GM18508 (cell line): ENCODE measurements around the gene TTC6.

Experiments
- ATAC-seq: cut with Tn5 transposase; IDR thresholded peaks from one replicate; pipeline ENCODE4 v1.9.1; 2021; ENCODE audit warnings: moderate number of reproducible peaks; ENCODE audit not compliant: insufficient read depth, unreplicated experiment

The TTC6 gene

GRCh38 chr14:37595809-37596621, 586 bp downstream of the TTC6 start:
- no peak for ATAC-seq

- no peak for ATAC-seq
Measured at GRCh38 chr14:37596790-37597472, 1.5 kb downstream of the TTC6 start.

DNA sequence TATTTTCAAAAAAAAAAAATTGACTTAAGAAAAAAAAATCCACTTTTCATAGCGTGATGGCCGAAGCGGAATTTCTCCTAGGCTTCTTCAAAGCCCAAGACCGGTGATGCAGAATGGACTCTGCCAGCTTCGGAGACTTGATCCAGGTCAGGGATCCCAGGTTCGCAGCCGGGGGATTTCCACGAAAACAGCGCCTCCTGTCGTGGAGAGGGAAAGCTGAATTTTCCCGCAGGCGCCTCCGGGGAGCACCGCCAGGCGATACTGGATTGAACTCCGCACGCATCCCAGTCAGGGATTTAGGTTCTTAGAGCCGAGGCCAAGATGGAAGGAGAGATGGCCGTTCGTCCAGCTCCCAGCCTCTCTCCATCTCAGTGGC, 2.1 kb downstream of the TTC6 start:
- ATAC-seq = no peak

GRCh38 chr14:37597914-37598746, 2.7 kb downstream of the TTC6 start:
- no peak for ATAC-seq

DNA sequence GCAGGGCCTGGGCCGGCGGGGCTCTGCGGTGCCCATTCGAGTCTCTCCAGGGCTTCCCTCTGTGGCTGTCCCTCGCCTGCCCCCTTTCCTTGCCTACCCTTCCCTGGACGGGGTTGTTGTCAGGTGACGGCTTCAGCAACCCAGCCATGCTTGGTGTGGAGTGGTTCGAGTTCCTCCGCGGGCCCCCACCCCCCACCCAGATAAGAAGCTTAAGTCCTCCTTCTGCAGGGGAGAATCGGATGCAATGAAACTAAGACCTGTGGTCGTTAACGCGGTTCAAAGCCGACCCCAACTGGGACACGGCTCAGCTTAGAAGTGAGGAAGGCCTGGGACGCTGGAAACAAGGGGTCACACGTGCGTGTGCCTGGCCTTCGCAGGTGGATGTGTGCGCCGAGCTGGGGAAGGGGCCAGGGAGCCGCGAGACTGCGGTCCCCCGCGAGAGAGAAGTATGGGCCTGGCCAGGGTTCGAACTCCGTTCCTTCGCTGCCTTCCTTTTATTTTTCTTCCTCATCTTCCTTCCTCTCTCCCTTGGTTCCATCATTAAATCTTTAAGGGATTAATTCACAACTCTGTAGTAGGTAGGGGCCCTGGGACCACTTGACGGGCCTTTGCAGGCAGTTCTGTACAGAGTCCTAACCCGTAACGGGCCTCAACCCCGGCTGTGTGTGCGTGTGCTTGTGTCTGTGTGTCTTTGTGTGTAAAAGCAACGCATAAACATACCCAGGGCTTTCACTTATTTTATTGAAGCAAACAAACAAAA, 3.5 kb downstream of the TTC6 start:
- no peak for ATAC-seq

DNA sequence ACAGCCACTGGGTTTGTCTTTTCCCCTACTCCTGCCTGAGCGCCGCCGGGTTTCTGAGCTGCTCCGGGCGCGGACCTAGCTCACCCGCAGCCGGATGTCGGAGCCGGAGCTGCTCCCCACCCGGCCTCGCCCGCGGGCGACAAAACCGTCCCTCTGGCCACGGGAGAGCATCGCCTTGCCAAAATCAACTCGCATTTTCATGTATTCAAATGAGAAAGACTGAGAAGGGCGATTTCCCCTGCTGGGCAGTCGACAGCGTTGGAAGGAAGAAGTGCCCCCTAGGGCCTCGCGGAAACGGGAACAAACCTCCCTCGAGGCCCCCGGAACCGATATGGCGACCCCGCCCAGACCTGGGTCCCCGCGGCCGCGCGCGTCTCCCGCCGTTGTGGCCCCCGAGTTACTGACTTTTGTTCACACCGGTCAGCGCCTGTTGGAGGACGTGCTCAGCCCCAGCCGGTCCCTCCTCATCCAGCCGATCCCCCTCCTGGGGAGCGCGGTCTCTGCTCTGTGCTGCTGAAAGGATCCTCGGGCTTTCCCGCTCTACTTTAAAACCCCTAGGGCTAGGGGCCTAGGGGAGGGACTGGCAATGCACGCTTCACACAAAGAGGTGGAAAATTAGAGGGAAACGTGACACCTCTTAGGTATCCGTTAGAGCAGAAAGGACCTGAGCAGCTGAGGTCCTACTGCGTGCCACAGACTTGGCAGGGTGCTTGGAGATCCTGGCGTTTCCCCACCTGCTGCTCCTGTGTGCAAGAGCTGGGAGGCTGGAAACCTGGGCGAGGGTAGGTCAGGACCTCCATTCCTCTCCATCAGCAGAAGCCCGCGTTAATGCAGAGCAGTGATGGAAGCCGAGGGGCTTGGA, 4.3 kb downstream of the TTC6 start:
- ATAC-seq = no peak

DNA sequence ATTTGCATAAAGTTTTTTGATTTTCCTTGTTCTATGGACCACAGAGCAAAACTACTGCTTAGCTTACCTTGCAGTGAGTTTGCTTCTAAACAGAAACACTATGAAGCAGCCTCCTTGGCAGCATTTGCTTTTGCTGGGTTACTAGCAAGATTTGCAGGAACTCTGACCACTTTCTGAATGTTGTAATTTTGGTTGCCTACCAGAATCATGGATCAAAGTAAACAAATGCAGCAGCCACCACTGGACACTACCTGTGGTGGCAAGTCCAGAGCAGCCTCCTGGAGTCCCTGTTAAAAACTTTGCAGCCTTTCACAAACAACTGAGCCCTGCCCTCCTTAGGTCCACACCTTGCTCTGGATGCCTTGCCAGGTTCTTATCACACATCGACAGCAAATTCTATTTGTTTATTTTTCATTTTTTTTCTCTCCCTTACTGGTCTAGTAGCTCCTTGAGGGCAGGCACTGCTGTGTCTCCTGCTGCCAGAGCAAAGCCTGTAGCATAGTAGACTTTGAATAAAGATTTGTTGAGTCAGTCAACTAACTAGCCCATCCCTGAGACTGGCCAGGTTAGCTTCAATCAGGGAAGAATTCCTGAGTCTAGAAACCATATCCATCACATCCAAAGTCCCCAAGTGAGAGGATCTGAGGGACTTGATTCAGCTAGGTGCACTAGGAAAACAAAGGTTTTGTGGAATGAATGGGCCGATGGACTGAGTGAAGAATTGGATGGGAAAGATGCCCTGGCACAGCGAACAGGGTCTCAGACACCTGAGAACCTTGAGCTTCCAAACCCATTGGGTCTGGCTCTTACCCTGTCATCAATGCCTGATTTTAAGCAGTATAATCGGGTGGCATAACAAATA, 5.7 kb downstream of the TTC6 start:
- ATAC-seq = no peak

DNA sequence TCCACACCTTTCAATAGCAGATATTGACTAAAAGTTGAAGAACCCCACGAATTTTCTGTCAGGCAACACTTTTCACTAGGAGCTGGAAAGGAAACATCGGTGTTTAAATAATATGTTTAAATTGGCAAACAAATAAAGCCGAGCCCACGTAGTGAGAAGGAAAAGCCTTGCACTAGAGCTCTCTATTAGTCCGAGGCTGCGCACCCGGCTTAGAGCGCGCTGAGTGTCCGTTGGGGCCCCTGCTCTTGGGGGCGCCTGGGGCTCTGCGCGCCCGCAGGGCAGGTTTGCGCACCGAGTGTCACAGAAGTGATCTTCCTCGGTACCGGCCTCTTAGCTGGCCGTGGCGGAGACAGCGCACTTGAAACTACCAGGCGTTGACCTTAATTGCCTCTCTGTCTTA, 6.4 kb downstream of the TTC6 start:
- ATAC-seq = no peak

- no peak for ATAC-seq
Measured at GRCh38 chr14:37602605-37603453, 7.4 kb downstream of the TTC6 start.

DNA sequence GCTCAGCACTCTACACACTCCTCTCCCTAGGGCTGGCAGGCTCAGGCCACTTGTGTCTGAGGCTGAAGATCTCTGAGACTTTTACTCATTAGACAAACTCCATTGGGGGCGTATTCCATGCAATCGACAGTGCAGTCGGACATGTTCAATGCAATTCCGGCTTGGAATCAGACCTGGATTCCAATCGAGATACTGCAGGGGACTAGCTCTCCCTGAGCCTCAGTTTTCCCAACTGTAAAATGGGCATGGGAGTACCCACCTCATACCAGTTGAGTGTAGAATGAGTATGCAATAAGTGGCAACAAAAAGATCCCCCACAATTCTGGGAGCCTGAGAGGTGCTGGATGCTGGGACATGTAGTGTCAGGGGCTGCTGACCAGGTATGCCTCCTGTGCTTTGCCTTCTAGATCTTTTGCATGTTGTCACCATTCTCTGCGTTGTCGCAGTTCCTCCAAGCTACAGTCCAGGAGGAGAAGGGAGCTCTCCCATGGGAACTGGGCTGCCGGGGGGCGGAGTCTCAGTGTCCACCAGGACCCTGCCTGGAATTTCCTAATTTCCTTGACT, 8.3 kb downstream of the TTC6 start:
- ATAC-seq = no peak

- ATAC-seq = no peak
Measured at GRCh38 chr14:37606678-37607077, 11.2 kb downstream of the TTC6 start.

- no peak for ATAC-seq
Measured at GRCh38 chr14:37608649-37609048, 13.2 kb downstream of the TTC6 start.

DNA sequence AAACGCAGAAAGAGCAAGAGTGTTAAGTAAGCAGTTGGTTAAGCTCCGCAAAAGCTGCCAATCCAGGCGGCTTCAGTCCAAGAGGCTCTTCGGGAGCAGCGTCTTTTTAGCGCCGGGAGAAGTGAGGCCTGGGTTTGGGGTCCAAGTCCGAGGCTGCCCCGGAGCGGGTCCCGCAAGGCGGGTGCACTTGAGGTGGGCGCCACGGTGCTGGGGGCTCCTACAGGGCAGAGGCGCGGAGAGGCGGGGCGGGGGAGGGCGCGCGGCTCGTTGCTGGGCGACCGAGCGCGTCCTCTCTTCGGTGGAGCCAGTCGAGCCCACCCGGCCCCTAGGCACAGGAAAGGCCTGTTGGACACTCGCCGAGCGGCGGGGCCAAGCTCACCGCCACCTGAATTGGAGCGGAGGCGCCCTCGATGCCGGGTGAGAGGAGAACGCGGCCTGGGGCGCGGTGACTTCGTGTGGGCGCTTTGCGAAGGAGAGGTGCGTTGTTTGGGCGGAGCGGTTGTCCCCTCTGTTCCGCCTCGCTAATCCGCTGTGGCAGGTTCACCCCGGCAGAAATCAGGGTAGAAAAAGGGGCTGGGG, 15.6 kb downstream of the TTC6 start:
- ATAC-seq = no peak

- no peak for ATAC-seq
Measured at GRCh38 chr14:37615582-37616289, 20.3 kb downstream of the TTC6 start.

DNA sequence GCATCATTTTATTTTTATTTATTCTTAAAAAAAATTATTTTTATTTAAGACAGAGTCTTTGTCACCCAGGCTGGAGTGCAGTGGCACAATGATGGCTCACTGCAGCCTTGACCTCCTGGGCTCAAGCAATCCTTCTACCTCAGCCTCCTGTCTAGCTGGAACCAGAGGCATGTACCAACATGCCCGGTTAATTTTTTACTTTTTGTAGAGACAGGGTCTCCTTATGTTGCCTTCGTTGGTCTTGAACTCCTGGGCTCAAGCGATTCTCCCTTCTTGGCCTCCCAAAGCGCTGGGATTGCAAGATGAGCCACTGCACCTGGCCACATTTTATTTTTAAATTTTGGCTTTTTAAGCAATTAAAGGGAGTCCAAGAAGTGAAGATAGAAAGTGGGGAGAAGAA, 21.4 kb downstream of the TTC6 start:
- ATAC-seq = no peak

- ATAC-seq = no peak
Measured at GRCh38 chr14:37617864-37618365, 22.5 kb downstream of the TTC6 start.
